Measurements from ENCODE around the gene B4GALT6.

Gene B4GALT6

GRCh38 chr18:31633392-31634330 is 50.7 kb downstream of the B4GALT6 start:
- DNase-seq (ENCODE audit: low read depth) = no peak

GRCh38 chr18:31632356-31632755 is 52.0 kb downstream of the B4GALT6 start:
- DNase-seq (ENCODE audit: low read depth) = no peak

- no peak for DNase-seq (ENCODE audit: low read depth)
These were observed 52.9 kb downstream of the B4GALT6 start for GRCh38 chr18:31631526-31631925.

GRCh38 chr18:31630549-31630948 is 53.8 kb downstream of the B4GALT6 start:
- no peak for DNase-seq (ENCODE audit: low read depth)

GRCh38 chr18:31626409-31626808 is 58.0 kb downstream of the B4GALT6 start:
- DNase-seq (ENCODE audit: low read depth) = no peak

GRCh38 chr18:31624892-31625640 is 59.3 kb downstream of the B4GALT6 start:
- DNase-seq (ENCODE audit: low read depth) = no peak

- no peak for DNase-seq (ENCODE audit: low read depth)
These were observed 65.1 kb downstream of the B4GALT6 start for GRCh38 chr18:31619291-31619690.

GRCh38 chr18:31618801-31619200 is 65.6 kb downstream of the B4GALT6 start:
- DNase-seq (ENCODE audit: low read depth) = no peak

GRCh38 chr18:31617031-31617717 is 67.2 kb downstream of the B4GALT6 start:
- no peak for DNase-seq (ENCODE audit: low read depth)

- no peak for DNase-seq (ENCODE audit: low read depth)
These were observed 67.8 kb downstream of the B4GALT6 start for GRCh38 chr18:31616586-31616985.

GRCh38 chr18:31614044-31614443 is 70.3 kb downstream of the B4GALT6 start:
- DNase-seq (ENCODE audit: low read depth) = no peak

GRCh38 chr18:31612124-31612523 is 72.3 kb downstream of the B4GALT6 start:
- DNase-seq (ENCODE audit: low read depth) = no peak

- DNase-seq (ENCODE audit: low read depth) = no peak
These were observed 72.9 kb downstream of the B4GALT6 start for GRCh38 chr18:31611511-31611910.

GRCh38 chr18:31610286-31611205 is 73.8 kb downstream of the B4GALT6 start:
- DNase-seq (ENCODE audit: low read depth) = no peak

GRCh38 chr18:31609886-31610285 is 74.5 kb downstream of the B4GALT6 start:
- DNase-seq (ENCODE audit: low read depth) = no peak

GRCh38 chr18:31607384-31607783 is 77.0 kb downstream of the B4GALT6 start:
- DNase-seq (ENCODE audit: low read depth) = no peak

- no peak for DNase-seq (ENCODE audit: low read depth)
These were observed 78.1 kb downstream of the B4GALT6 start for GRCh38 chr18:31606265-31606664.

GRCh38 chr18:31603315-31603714 is 81.1 kb downstream of the B4GALT6 start:
- DNase-seq (ENCODE audit: low read depth) = no peak

- DNase-seq (ENCODE audit: low read depth) = no peak
These were observed 86.2 kb downstream of the B4GALT6 start for GRCh38 chr18:31598021-31598805.

GRCh38 chr18:31596081-31596872 is 88.1 kb downstream of the B4GALT6 start:
- DNase-seq (ENCODE audit: low read depth) = no peak

Data from activated T-cell treated with anti-CD3 and anti-CD28 coated beads for 24 hours (primary cell).